ENCODE data around the gene CPNE4.
"Not testable (repeated sequence)": the region's sequence is repeated elsewhere in the genome, so short reads cannot be mapped to it uniquely, and the experiment has no call there.

CPNE4 gene

GRCh38 chr3:131901686-131902085 lies 133.1 kb downstream of the CPNE4 start:
- TF ChIP-seq YY1 (IDR thresholded peaks at IDR 0.05; ENCODE audit: insufficient read depth, insufficient read length), result no peak
- no peaks in the 10 kb centered on the region for H3K27me3 ChIP-seq (ENCODE audit: insufficient read depth, insufficient read length)
- DNase-seq (ENCODE audit: low read depth, low spot score), result no peak
- no peak overlapping the region for H3K4me3 ChIP-seq (ENCODE audit: insufficient read length, low read depth)
- no peaks in the 10 kb centered on the region for H3K36me3 ChIP-seq (ENCODE audit: insufficient read depth, insufficient read length, low read length)
- no peak overlapping the region for H3K9ac ChIP-seq (ENCODE audit: insufficient read length, low read depth)
- H3K4me1 ChIP-seq (ENCODE audit: insufficient read depth, insufficient read length), result no peaks in the 10 kb centered on the region
- no peaks in the 10 kb centered on the region for H3K9me3 ChIP-seq (ENCODE audit: insufficient read depth, low read length)

GRCh38 chr3:131900891-131901290 lies 133.9 kb downstream of the CPNE4 start:
- no peaks in the 10 kb centered on the region for H3K9me3 ChIP-seq (ENCODE audit: insufficient read depth, low read length)
- no peak overlapping the region for H3K9ac ChIP-seq (ENCODE audit: insufficient read length, low read depth)
- H3K4me1 ChIP-seq (ENCODE audit: insufficient read depth, insufficient read length), result no peaks in the 10 kb centered on the region
- H3K36me3 ChIP-seq (ENCODE audit: insufficient read depth, insufficient read length, low read length), result no peaks in the 10 kb centered on the region
- no peak for DNase-seq (ENCODE audit: low read depth, low spot score)
- no peak overlapping the region for H3K4me3 ChIP-seq (ENCODE audit: insufficient read length, low read depth)
- TF ChIP-seq YY1 (IDR thresholded peaks at IDR 0.05; ENCODE audit: insufficient read depth, insufficient read length) (no peak), ZNF274 (IDR thresholded peaks at IDR 0.05; ENCODE audit: low read depth, low read length) (no peak), SUZ12 (IDR thresholded peaks at IDR 0.05; ENCODE audit: extremely low read depth, insufficient read depth, insufficient read length) (no peak)
- H3K27me3 ChIP-seq (ENCODE audit: insufficient read depth, insufficient read length), result no peaks in the 10 kb centered on the region

DNA sequence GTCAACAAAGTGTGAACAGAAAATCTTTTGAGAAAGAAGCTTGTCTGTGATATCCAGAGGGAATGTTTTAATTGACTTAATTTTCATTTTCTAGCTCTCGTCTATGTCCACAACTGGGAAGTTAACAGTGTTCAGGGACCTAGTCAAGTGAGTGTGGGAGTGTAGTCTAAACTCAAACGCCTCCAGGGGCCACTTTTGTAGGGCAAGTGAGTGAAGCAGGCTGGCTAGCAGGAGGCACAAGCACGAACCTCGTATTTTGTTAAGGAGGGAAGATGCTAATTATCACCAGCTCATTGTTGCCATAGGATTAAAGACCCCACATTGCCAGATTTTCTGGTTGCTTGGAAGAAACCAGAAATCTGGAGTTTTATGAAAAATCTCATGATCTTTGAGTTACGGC lies 135.8 kb downstream of the CPNE4 start:
- Histone ChIP-seq H3K9ac (ENCODE audit: insufficient read length, low read depth) (no peak overlapping the region), H3K4me1 (ENCODE audit: insufficient read depth, insufficient read length) (no peaks in the 10 kb centered on the region), H3K27me3 (ENCODE audit: insufficient read depth, insufficient read length) (no peaks in the 10 kb centered on the region), H3K4me3 (ENCODE audit: insufficient read length, low read depth) (no peak overlapping the region), H3K9me3 (ENCODE audit: insufficient read depth, low read length) (no peaks in the 10 kb centered on the region), H3K36me3 (ENCODE audit: insufficient read depth, insufficient read length, low read length) (no peaks in the 10 kb centered on the region)
- TF ChIP-seq SUZ12 (IDR thresholded peaks at IDR 0.05; ENCODE audit: extremely low read depth, insufficient read depth, insufficient read length) (no peak), ZNF274 (IDR thresholded peaks at IDR 0.05; ENCODE audit: low read depth, low read length) (no peak), YY1 (IDR thresholded peaks at IDR 0.05; ENCODE audit: insufficient read depth, insufficient read length) (no peak)
- no peak for DNase-seq (ENCODE audit: low read depth, low spot score)

GRCh38 chr3:131898346-131898745 lies 136.5 kb downstream of the CPNE4 start:
- no peaks in the 10 kb centered on the region for H3K36me3 ChIP-seq (ENCODE audit: insufficient read depth, insufficient read length, low read length)
- no peaks in the 10 kb centered on the region for H3K4me1 ChIP-seq (ENCODE audit: insufficient read depth, insufficient read length)
- no peaks in the 10 kb centered on the region for H3K27me3 ChIP-seq (ENCODE audit: insufficient read depth, insufficient read length)
- H3K9me3 ChIP-seq (ENCODE audit: insufficient read depth, low read length), result no peaks in the 10 kb centered on the region
- H3K9ac ChIP-seq (ENCODE audit: insufficient read length, low read depth), result no peak overlapping the region
- TF ChIP-seq YY1 (IDR thresholded peaks at IDR 0.05; ENCODE audit: insufficient read depth, insufficient read length) (no peak), ZNF274 (IDR thresholded peaks at IDR 0.05; ENCODE audit: low read depth, low read length) (no peak), SUZ12 (IDR thresholded peaks at IDR 0.05; ENCODE audit: extremely low read depth, insufficient read depth, insufficient read length) (no peak)
- DNase-seq (ENCODE audit: low read depth, low spot score), result no peak
- no peak overlapping the region for H3K4me3 ChIP-seq (ENCODE audit: insufficient read length, low read depth)

- H3K4me3 ChIP-seq (ENCODE audit: insufficient read length, low read depth), result no peak overlapping the region
- H3K36me3 ChIP-seq (ENCODE audit: insufficient read depth, insufficient read length, low read length), result no peaks in the 10 kb centered on the region
- H3K4me1 ChIP-seq (ENCODE audit: insufficient read depth, insufficient read length), result no peaks in the 10 kb centered on the region
- no peaks in the 10 kb centered on the region for H3K9me3 ChIP-seq (ENCODE audit: insufficient read depth, low read length)
- DNase-seq (ENCODE audit: low read depth, low spot score), result no peak
- no peaks in the 10 kb centered on the region for H3K27me3 ChIP-seq (ENCODE audit: insufficient read depth, insufficient read length)
- no peak overlapping the region for H3K9ac ChIP-seq (ENCODE audit: insufficient read length, low read depth)
- TF ChIP-seq ZNF274 (IDR thresholded peaks at IDR 0.05; ENCODE audit: low read depth, low read length), result no peak
- TF ChIP-seq YY1 (IDR thresholded peaks at IDR 0.05; ENCODE audit: insufficient read depth, insufficient read length), result no peak
- no peak for TF ChIP-seq SUZ12 (IDR thresholded peaks at IDR 0.05; ENCODE audit: extremely low read depth, insufficient read depth, insufficient read length)
Observed at GRCh38 chr3:131896285-131896684, 138.5 kb downstream of the CPNE4 start.

DNA sequence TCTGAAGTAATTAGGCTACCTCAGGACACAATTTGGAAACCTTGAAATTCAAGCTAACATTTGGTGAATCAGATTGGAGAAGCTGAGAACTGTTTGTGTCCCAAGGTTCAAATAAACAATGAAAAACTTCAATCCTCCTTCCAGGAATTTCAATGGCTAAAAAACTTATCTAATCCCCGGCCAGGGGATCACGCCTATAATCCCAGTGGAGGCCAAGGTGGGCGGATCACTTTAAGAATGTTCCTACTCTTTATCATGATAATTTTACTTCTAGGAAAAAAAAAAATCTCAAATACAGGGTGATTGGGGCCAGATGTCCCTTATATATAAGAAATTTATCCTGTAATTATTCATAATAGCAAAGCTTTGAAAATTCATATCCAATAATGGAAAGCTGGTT lies 139.0 kb downstream of the CPNE4 start:
- H3K27me3 ChIP-seq (ENCODE audit: insufficient read depth, insufficient read length), result no peaks in the 10 kb centered on the region
- DNase-seq (ENCODE audit: low read depth, low spot score), result no peak
- H3K9me3 ChIP-seq (ENCODE audit: insufficient read depth, low read length), result no peaks in the 10 kb centered on the region
- TF ChIP-seq SUZ12 (IDR thresholded peaks at IDR 0.05; ENCODE audit: extremely low read depth, insufficient read depth, insufficient read length) (no peak), ZNF274 (IDR thresholded peaks at IDR 0.05; ENCODE audit: low read depth, low read length) (no peak), YY1 (IDR thresholded peaks at IDR 0.05; ENCODE audit: insufficient read depth, insufficient read length) (no peak)
- H3K4me1 ChIP-seq (ENCODE audit: insufficient read depth, insufficient read length), result no peaks in the 10 kb centered on the region
- no peaks in the 10 kb centered on the region for H3K36me3 ChIP-seq (ENCODE audit: insufficient read depth, insufficient read length, low read length)
- H3K9ac ChIP-seq (ENCODE audit: insufficient read length, low read depth), result no peak overlapping the region
- H3K4me3 ChIP-seq (ENCODE audit: insufficient read length, low read depth), result no peak overlapping the region

- H3K36me3 ChIP-seq (ENCODE audit: insufficient read depth, insufficient read length, low read length), result no peaks in the 10 kb centered on the region
- no peaks in the 10 kb centered on the region for H3K4me1 ChIP-seq (ENCODE audit: insufficient read depth, insufficient read length)
- no peak overlapping the region for H3K4me3 ChIP-seq (ENCODE audit: insufficient read length, low read depth)
- no peak for DNase-seq (ENCODE audit: low read depth, low spot score)
- H3K27me3 ChIP-seq (ENCODE audit: insufficient read depth, insufficient read length), result no peaks in the 10 kb centered on the region
- TF ChIP-seq ZNF274 (IDR thresholded peaks at IDR 0.05; ENCODE audit: low read depth, low read length) (no peak), SUZ12 (IDR thresholded peaks at IDR 0.05; ENCODE audit: extremely low read depth, insufficient read depth, insufficient read length) (no peak), YY1 (IDR thresholded peaks at IDR 0.05; ENCODE audit: insufficient read depth, insufficient read length) (no peak)
- H3K9me3 ChIP-seq (ENCODE audit: insufficient read depth, low read length), result no peaks in the 10 kb centered on the region
- no peak overlapping the region for H3K9ac ChIP-seq (ENCODE audit: insufficient read length, low read depth)
Observed at GRCh38 chr3:131892331-131892730, 142.5 kb downstream of the CPNE4 start.

GRCh38 chr3:131885871-131886270 lies 148.9 kb downstream of the CPNE4 start:
- H3K4me3 ChIP-seq (ENCODE audit: insufficient read length, low read depth); H3K27me3 ChIP-seq (ENCODE audit: insufficient read depth, insufficient read length); H3K4me1 ChIP-seq (ENCODE audit: insufficient read depth, insufficient read length); DNase-seq (ENCODE audit: low read depth, low spot score); H3K9ac ChIP-seq (ENCODE audit: insufficient read length, low read depth); H3K36me3 ChIP-seq (ENCODE audit: insufficient read depth, insufficient read length, low read length): not testable (repeated sequence)
- H3K9me3 ChIP-seq (ENCODE audit: insufficient read depth, low read length), result peaks cover 11% of the 10 kb centered on the region
